Trophoblast cell (in vitro differentiated cells and primary cell): Measurements from ENCODE around the gene PFKP.

Experiments used
- DNase-seq, 2 donors: peaks; one replicate each; pipeline ENCODE4 v3.0.0-alpha.2; 2016
- H2AFZ ChIP-seq: 2 replicates; pipeline ENCODE4 v1.6.1; 2013; ENCODE audit warnings: low read length, moderate library complexity, mild to moderate bottlenecking; ENCODE audit not compliant: insufficient read depth, poor library complexity
- H2AK5ac ChIP-seq: 2 replicates; pipeline ENCODE4 v1.6.1; 2013; ENCODE audit warnings: mild to moderate bottlenecking, low read length
- H2BK120ac ChIP-seq: 2 replicates; pipeline ENCODE4 v1.6.1; 2013; ENCODE audit warnings: low read length, mild to moderate bottlenecking, moderate library complexity; ENCODE audit not compliant: insufficient read depth, poor library complexity
- H2BK12ac ChIP-seq: 2 replicates; pipeline ENCODE4 v1.6.1; 2013; ENCODE audit warnings: mild to moderate bottlenecking, low read length, moderate library complexity
- H2BK5ac ChIP-seq: 2 replicates; pipeline ENCODE4 v1.6.1; 2013; ENCODE audit warnings: low read length, low read depth, moderate library complexity, mild to moderate bottlenecking; ENCODE audit not compliant: poor library complexity
- H3K14ac ChIP-seq: 2 replicates; pipeline ENCODE4 v1.6.1; 2013; ENCODE audit warnings: mild to moderate bottlenecking, low read length
- H3K18ac ChIP-seq: 2 replicates; pipeline ENCODE4 v1.6.1; 2013; ENCODE audit warnings: mild to moderate bottlenecking, low read length
- H3K23ac ChIP-seq: 2 replicates; pipeline ENCODE4 v1.6.1; 2013; ENCODE audit warnings: low read length
- H3K27ac ChIP-seq: 2 replicates; pipeline ENCODE4 v1.5.1; 2013; ENCODE audit warnings: low read depth, mild to moderate bottlenecking, inconsistent platforms, low read length, moderate library complexity
- H3K27me3 ChIP-seq: 2 replicates; pipeline ENCODE4 v1.6.1; 2013; ENCODE audit warnings: inconsistent platforms, mild to moderate bottlenecking, low read length, moderate library complexity; ENCODE audit not compliant: insufficient read depth
- H3K36me3 ChIP-seq, 2 experiments: 1 replicate in 1 of 2; 2 replicates in 1 of 2; pipeline ENCODE4 v1.6.1; 2013; ENCODE audit warnings: low read length in 2 of 2, mild to moderate bottlenecking in 2 of 2, moderate library complexity in 1 of 2; ENCODE audit not compliant: insufficient read depth in 2 of 2, control insufficient read depth in 1 of 2
- H3K4ac ChIP-seq: 2 replicates; pipeline ENCODE4 v1.6.1; 2013; ENCODE audit warnings: low read depth, mild to moderate bottlenecking, low read length, moderate library complexity
- H3K4me1 ChIP-seq, 2 experiments: 1 replicate in 1 of 2; 2 replicates in 1 of 2; pipeline ENCODE4 v1.6.1; 2013; ENCODE audit warnings: low read length in 2 of 2, mild to moderate bottlenecking in 2 of 2, moderate library complexity in 1 of 2; ENCODE audit not compliant: insufficient read depth in 2 of 2, control insufficient read depth in 1 of 2
- H3K4me2 ChIP-seq: 2 replicates; pipeline ENCODE4 v1.6.1; 2013; ENCODE audit warnings: inconsistent platforms, mild to moderate bottlenecking, low read length, moderate library complexity
- H3K4me3 ChIP-seq: 2 replicates; pipeline ENCODE4 v1.5.1; 2013; ENCODE audit warnings: mild to moderate bottlenecking, low read depth, low read length, inconsistent platforms
- H3K79me1 ChIP-seq: one replicate; pipeline ENCODE4 v1.6.1; 2013; ENCODE audit warnings: low read length
- H3K79me2 ChIP-seq: 2 replicates; pipeline ENCODE4 v1.6.1; 2013; ENCODE audit warnings: low read length, mild to moderate bottlenecking; ENCODE audit not compliant: control insufficient read depth, insufficient read depth, poor library complexity
- H3K9ac ChIP-seq: 2 replicates; pipeline ENCODE4 v1.6.1; 2013; ENCODE audit warnings: mild to moderate bottlenecking, low read length
- H3K9me3 ChIP-seq: 2 replicates; pipeline ENCODE4 v1.6.1; 2013; ENCODE audit warnings: low read depth, mild to moderate bottlenecking, control low read depth, inconsistent platforms, low read length; ENCODE audit not compliant: insufficient read depth
- H4K12ac ChIP-seq: 2 replicates; pipeline ENCODE4 v1.6.1; 2013; ENCODE audit warnings: low read depth, mild to moderate bottlenecking, low read length, moderate library complexity
- H4K8ac ChIP-seq: 2 replicates; pipeline ENCODE4 v1.6.1; 2013; ENCODE audit warnings: low read depth, mild to moderate bottlenecking, low read length, moderate library complexity
- H4K91ac ChIP-seq: one replicate; pipeline ENCODE4 v1.6.1; 2013; ENCODE audit warnings: low read depth, mild to moderate bottlenecking, low read length, moderate library complexity
- WGBS: extraction: QIAGEN DNeasy Blood & Tissue Kit; methylation state at CpG from one replicate; pipeline ENCODE4 v1.1.7; 2013; ENCODE audit warnings: missing lambda C conversion rate; ENCODE audit not compliant: insufficient read length, insufficient coverage; ENCODE audit errors: extremely low coverage; 5-methylcytosine and 5-hydroxymethylcytosine counted together

Gene PFKP

DNA sequence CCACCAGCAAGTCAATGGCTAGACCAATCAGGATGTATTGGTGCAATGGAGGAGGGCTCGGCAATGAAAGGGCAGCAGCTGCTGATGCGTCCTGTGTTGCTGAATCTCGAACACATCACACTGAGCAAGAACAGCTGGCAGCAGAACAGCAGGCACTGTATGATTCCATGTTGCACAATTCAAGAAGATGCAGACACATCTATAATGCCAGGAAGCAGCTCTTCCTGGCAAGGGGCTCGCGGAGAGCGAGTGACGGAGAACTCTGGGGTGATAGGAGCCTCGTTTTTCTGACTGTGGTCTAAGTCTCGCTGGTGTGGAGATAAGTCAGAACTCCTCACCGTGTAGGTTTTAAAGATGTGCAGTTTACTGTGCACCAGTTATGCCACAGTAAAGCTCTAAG is 24.8 kb upstream of the PFKP start:
- no peak overlapping the region for H2AFZ ChIP-seq
- H3K4me2 ChIP-seq: no peak overlapping the region
- peaks cover 2% of the 10 kb centered on the region for H3K9me3 ChIP-seq
- peaks cover 7% of the 10 kb centered on the region for H3K79me2 ChIP-seq
- no peak overlapping the region for H2BK5ac ChIP-seq
- no peak overlapping the region for H3K18ac ChIP-seq
- no peak overlapping the region for H4K91ac ChIP-seq
- no peak for DNase-seq
- H3K4me3 ChIP-seq: no peak overlapping the region
- no peak overlapping the region for H3K23ac ChIP-seq
- H3K4ac ChIP-seq: no peak overlapping the region
- no peak overlapping the region for H4K8ac ChIP-seq
- no peak overlapping the region for H4K12ac ChIP-seq
- no peak overlapping the region for H3K27ac ChIP-seq
- no peak overlapping the region for H2BK120ac ChIP-seq
- no peaks in the 10 kb centered on the region for H3K36me3 ChIP-seq
- H3K79me1 ChIP-seq: peaks cover 18% of the 10 kb centered on the region
- H3K9ac ChIP-seq: no peak overlapping the region
- no peak overlapping the region for H2AK5ac ChIP-seq
- no peak overlapping the region for H3K14ac ChIP-seq
- H3K27me3 ChIP-seq: no peaks in the 10 kb centered on the region
- H3K4me1 ChIP-seq: peaks cover 13 to 18% of the 10 kb centered on the region in 2 experiments
- no peak overlapping the region for H2BK12ac ChIP-seq
- no CpG with 5 or more reads among the region's 10 CpGs for WGBS

DNA sequence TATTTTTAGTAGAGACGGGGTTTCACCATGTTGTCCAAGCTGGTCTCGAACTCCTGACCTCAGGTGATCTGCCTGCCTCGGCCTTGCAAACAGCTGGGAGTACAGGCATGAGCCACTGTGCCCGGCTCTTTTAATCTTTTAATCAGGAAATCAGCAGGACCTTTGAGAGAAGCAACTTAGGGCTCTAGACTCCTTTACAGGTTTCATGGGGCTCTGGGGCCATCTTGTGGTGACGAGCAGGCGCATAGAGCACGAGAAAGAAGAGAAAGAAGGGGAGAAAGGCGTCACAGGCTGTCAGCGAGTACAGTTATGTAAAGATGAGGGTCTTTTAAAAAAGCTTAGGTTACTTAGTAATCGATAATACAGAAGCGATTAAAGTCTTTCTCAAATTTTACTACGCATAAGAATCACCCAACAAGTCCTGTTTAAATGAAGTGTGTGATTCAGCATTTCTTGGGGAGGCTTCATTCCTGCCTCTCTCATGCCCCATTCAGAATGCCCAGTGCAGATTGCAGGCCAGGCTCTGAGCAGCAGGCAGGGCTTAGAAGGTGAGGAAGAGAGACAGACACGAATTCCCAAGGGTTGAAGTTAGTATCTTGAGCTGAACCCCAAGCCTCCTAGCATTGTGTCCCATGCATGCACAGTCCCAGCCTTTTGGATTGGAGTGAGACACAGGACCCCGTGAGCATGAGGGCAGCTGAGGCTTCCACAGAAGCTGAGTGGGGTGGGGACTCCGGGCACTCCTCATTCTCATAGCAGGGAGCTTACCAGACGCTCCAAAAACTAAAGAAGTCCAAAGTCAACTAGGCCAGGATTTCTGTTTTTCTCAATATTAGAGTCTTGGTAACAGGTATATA is 23.6 kb upstream of the PFKP start:
- H2BK5ac ChIP-seq: peak overlapping the region; percentile 7
- no peak overlapping the region for H3K23ac ChIP-seq
- no peak overlapping the region for H4K8ac ChIP-seq
- no peak overlapping the region for H4K12ac ChIP-seq
- peaks cover 13 to 23% of the 10 kb centered on the region in 2 experiments for H3K4me1 ChIP-seq
- H2AFZ ChIP-seq: no peak overlapping the region
- H4K91ac ChIP-seq: peak overlapping the region; percentile 59
- WGBS: no CpG with 5 or more reads among the region's 16 CpGs
- H3K4ac ChIP-seq: no peak overlapping the region
- peaks cover 7% of the 10 kb centered on the region for H3K79me2 ChIP-seq
- H3K18ac ChIP-seq: peak overlapping the region; percentile 57
- peak overlapping the region; percentile 39 for H2BK120ac ChIP-seq
- H3K27ac ChIP-seq: no peak overlapping the region
- peak overlapping the region; percentile 46 for H3K14ac ChIP-seq
- H3K4me2 ChIP-seq: no peak overlapping the region
- DNase-seq: peak; percentile 51 to 68
- no peaks in the 10 kb centered on the region for H3K27me3 ChIP-seq
- peak overlapping the region; percentile 45 for H3K9ac ChIP-seq
- H2BK12ac ChIP-seq: peak overlapping the region; percentile 72
- H2AK5ac ChIP-seq: no peak overlapping the region
- peaks cover 21% of the 10 kb centered on the region for H3K79me1 ChIP-seq
- H3K9me3 ChIP-seq: peaks cover 2% of the 10 kb centered on the region
- no peak overlapping the region for H3K4me3 ChIP-seq
- no peaks in the 10 kb centered on the region for H3K36me3 ChIP-seq

GRCh38 chr10:3045471-3046209 is 21.7 kb upstream of the PFKP start:
- H3K27ac ChIP-seq: peak overlapping the region; percentile 87
- peaks cover 3% of the 10 kb centered on the region for H3K9me3 ChIP-seq
- peaks cover 7% of the 10 kb centered on the region for H3K79me2 ChIP-seq
- peak; percentile 78 to 82 for DNase-seq
- H2AFZ ChIP-seq: no peak overlapping the region
- H3K36me3 ChIP-seq: no peaks in the 10 kb centered on the region
- peak overlapping the region; percentile 24 for H2BK5ac ChIP-seq
- H3K4ac ChIP-seq: no peak overlapping the region
- H3K14ac ChIP-seq: no peak overlapping the region
- no peak overlapping the region for H4K8ac ChIP-seq
- H3K79me1 ChIP-seq: peaks cover 21% of the 10 kb centered on the region
- WGBS: no CpG with 5 or more reads among the region's 11 CpGs
- H3K9ac ChIP-seq: no peak overlapping the region
- no peak overlapping the region for H3K4me3 ChIP-seq
- no peak overlapping the region for H3K18ac ChIP-seq
- no peak overlapping the region for H4K12ac ChIP-seq
- no peak overlapping the region for H2AK5ac ChIP-seq
- no peaks in the 10 kb centered on the region for H3K27me3 ChIP-seq
- H2BK12ac ChIP-seq: no peak overlapping the region
- peak overlapping the region; percentile 72 for H4K91ac ChIP-seq
- H3K23ac ChIP-seq: no peak overlapping the region
- peak overlapping the region; percentile 40 for H3K4me2 ChIP-seq
- peaks cover 13 to 23% of the 10 kb centered on the region in 2 experiments for H3K4me1 ChIP-seq
- peak overlapping the region; percentile 87 for H2BK120ac ChIP-seq

GRCh38 chr10:3046210-3046779 is 21.1 kb upstream of the PFKP start:
- Histone ChIP-seq H3K4me1 (peaks cover 13 to 23% of the 10 kb centered on the region in 2 experiments), H3K9me3 (peaks cover 3% of the 10 kb centered on the region), H3K18ac (peak overlapping the region; percentile 74), H2BK120ac (peak overlapping the region; percentile 87), H3K36me3 (no peaks in the 10 kb centered on the region), H2AFZ (peak overlapping the region; percentile 21), H3K79me1 (peaks cover 21% of the 10 kb centered on the region), H3K79me2 (peaks cover 7% of the 10 kb centered on the region), H3K4ac (peak overlapping the region; percentile 41), H4K8ac (peak overlapping the region; percentile 64), H4K12ac (no peak overlapping the region), H3K27me3 (no peaks in the 10 kb centered on the region), H2BK12ac (peak overlapping the region; percentile 85), H4K91ac (peak overlapping the region; percentile 86), H3K23ac (no peak overlapping the region), H3K9ac (no peak overlapping the region), H2BK5ac (peak overlapping the region; percentile 62), H3K14ac (peak overlapping the region; percentile 54), H3K27ac (peak overlapping the region; percentile 87), H2AK5ac (peak overlapping the region; percentile 82), H3K4me3 (no peak overlapping the region), H3K4me2 (peak overlapping the region; percentile 40)
- no CpG with 5 or more reads among the region's 6 CpGs for WGBS
- DNase-seq: no peak
